Measurements from ENCODE around the gene CHMP5.

DNA sequence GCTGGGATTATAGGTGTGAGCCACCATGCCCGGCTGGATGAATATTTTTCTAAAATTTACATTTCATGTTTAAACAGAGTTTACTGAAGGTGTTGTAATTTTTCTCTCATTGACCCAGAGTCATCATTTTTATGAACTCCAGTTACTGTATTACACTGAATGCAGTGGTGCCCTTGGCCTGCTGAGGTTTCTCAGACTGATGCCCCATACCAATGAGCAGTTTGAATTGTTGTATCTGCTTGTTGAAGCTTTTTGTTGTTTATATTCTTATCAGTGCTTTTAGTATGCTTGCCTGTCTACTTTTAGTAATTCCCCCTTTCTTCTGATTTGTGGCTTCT, 55.4 kb downstream of the CHMP5 start:
- TF ChIP-seq, protein P1, sequence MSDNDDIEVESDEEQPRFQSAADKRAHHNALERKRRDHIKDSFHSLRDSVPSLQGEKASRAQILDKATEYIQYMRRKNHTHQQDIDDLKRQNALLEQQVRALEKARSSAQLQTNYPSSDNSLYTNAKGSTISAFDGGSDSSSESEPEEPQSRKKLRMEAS (IDR thresholded peaks at IDR 0.05; ENCODE audit: low read depth, low read length) = no peak
- no peak for TF ChIP-seq POLR2A (IDR thresholded peaks at IDR 0.05; ENCODE audit: extremely low read depth, insufficient read length)
- TF ChIP-seq, protein P2, sequence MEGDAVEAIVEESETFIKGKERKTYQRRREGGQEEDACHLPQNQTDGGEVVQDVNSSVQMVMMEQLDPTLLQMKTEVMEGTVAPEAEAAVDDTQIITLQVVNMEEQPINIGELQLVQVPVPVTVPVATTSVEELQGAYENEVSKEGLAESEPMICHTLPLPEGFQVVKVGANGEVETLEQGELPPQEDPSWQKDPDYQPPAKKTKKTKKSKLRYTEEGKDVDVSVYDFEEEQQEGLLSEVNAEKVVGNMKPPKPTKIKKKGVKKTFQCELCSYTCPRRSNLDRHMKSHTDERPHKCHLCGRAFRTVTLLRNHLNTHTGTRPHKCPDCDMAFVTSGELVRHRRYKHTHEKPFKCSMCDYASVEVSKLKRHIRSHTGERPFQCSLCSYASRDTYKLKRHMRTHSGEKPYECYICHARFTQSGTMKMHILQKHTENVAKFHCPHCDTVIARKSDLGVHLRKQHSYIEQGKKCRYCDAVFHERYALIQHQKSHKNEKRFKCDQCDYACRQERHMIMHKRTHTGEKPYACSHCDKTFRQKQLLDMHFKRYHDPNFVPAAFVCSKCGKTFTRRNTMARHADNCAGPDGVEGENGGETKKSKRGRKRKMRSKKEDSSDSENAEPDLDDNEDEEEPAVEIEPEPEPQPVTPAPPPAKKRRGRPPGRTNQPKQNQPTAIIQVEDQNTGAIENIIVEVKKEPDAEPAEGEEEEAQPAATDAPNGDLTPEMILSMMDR (IDR thresholded peaks at IDR 0.05; ENCODE audit: low read depth, low read length) = no peak

Data from NB4 (cell line).